ENCODE data around the gene POFUT1.
"Not testable (repeated sequence)": the region's sequence is repeated elsewhere in the genome, so short reads cannot be mapped to it uniquely, and the experiment has no call there.

The POFUT1 gene

GRCh38 chr20:32165836-32166545 is 41.7 kb upstream of the POFUT1 start:
- H3K9ac ChIP-seq = no peak overlapping the region
- H3K4me2 ChIP-seq (ENCODE audit: low read length) = no peak overlapping the region
- H3K79me2 ChIP-seq = no peaks in the 10 kb centered on the region
- TF ChIP-seq CTCF (IDR thresholded peaks at IDR 0.05) = no peak
- H3K36me3 ChIP-seq (ENCODE audit: control insufficient read depth, insufficient read depth, low read length) = no peaks in the 10 kb centered on the region
- no peaks in the 10 kb centered on the region for H3K27me3 ChIP-seq (ENCODE audit: control insufficient read depth, insufficient read depth, low read length)
- no peak overlapping the region for H2AFZ ChIP-seq
- H3K27ac ChIP-seq = no peak overlapping the region
- no peak overlapping the region for H3K4me3 ChIP-seq (ENCODE audit: low read depth, low read length)
- H3K4me1 ChIP-seq = peaks cover 2% of the 10 kb centered on the region
- H3K9me3 ChIP-seq (ENCODE audit: control insufficient read depth, low read length) = no peaks in the 10 kb centered on the region

- Histone ChIP-seq H3K4me1 (peaks cover 2% of the 10 kb centered on the region), H3K27ac (no peak overlapping the region), H3K27me3 (ENCODE audit: control insufficient read depth, insufficient read depth, low read length) (no peaks in the 10 kb centered on the region), H3K4me2 (ENCODE audit: low read length) (no peak overlapping the region), H2AFZ (no peak overlapping the region), H3K36me3 (ENCODE audit: control insufficient read depth, insufficient read depth, low read length) (no peaks in the 10 kb centered on the region), H3K4me3 (ENCODE audit: low read depth, low read length) (no peak overlapping the region), H3K79me2 (no peaks in the 10 kb centered on the region), H3K9me3 (ENCODE audit: control insufficient read depth, low read length) (no peaks in the 10 kb centered on the region), H3K9ac (no peak overlapping the region)
- no peak for TF ChIP-seq CTCF (IDR thresholded peaks at IDR 0.05)
Observed at GRCh38 chr20:32167552-32167951, 40.1 kb upstream of the POFUT1 start.

DNA sequence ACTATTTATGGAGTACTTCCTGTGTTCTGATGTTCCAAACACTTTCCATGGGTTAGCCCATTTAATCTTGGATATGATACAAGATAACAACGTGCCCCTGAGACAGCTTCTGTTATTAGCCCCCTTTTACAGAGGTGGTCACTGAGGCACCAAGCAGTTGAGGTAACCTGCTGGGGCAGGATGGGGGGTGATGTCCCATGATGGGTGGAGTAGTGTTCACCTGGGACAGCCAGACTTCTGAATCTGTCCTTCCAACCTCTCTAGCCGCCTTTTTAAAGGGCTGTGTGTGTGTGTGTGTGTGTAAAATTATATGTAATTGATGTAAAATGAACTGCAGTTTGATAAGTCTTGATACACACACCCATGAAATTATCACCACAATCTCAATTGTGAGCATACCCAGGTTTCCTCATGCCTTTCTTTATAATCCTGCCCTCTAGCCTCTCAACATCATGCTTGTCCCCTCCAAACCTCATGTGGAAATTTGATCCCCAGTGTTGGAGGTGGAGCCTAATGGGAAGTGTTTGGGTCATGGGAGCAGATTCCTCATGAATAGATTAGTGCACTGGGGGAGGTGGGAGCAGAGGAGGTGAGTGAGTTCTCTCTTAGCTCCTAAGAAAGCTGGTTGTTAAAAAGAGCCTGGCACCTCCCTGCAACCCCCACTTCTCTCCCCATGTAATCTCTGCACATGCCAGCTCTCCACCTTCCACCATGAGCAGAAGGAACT is 39.3 kb upstream of the POFUT1 start:
- TF ChIP-seq CTCF (IDR thresholded peaks at IDR 0.05) = no peak
- H3K27ac ChIP-seq = no peak overlapping the region
- no peaks in the 10 kb centered on the region for H3K36me3 ChIP-seq (ENCODE audit: control insufficient read depth, insufficient read depth, low read length)
- no peak overlapping the region for H3K9ac ChIP-seq
- H2AFZ ChIP-seq = no peak overlapping the region
- H3K9me3 ChIP-seq (ENCODE audit: control insufficient read depth, low read length) = no peaks in the 10 kb centered on the region
- peaks cover 2% of the 10 kb centered on the region for H3K4me1 ChIP-seq
- H3K4me3 ChIP-seq (ENCODE audit: low read depth, low read length) = no peak overlapping the region
- no peaks in the 10 kb centered on the region for H3K79me2 ChIP-seq
- no peak overlapping the region for H3K4me2 ChIP-seq (ENCODE audit: low read length)
- H3K27me3 ChIP-seq (ENCODE audit: control insufficient read depth, insufficient read depth, low read length) = no peaks in the 10 kb centered on the region

DNA sequence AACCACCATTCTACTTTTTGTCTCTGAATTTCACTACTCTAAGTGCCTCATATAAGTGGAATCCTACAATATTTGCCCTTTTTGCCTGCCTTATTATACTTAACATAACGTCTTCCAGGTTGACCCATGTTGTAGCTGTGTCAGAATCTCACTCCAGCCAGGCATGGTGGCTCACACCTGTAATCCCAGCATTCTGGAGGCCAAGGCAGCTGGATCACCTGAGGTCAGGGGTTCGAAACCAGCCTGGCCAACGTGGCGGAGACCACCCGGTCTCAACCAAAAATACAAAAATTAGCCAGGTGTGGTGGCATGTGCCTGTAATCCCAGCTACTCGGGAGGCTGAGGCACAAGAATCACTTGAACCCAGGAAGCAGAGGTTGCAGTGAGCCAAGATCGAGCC is 30.0 kb upstream of the POFUT1 start:
- not testable (repeated sequence) for H3K79me2 ChIP-seq; H2AFZ ChIP-seq; H3K36me3 ChIP-seq (ENCODE audit: control insufficient read depth, insufficient read depth, low read length); H3K27ac ChIP-seq; H3K4me2 ChIP-seq (ENCODE audit: low read length); H3K27me3 ChIP-seq (ENCODE audit: control insufficient read depth, insufficient read depth, low read length); H3K4me1 ChIP-seq; H3K9me3 ChIP-seq (ENCODE audit: control insufficient read depth, low read length); H3K9ac ChIP-seq; H3K4me3 ChIP-seq (ENCODE audit: low read depth, low read length)

DNA sequence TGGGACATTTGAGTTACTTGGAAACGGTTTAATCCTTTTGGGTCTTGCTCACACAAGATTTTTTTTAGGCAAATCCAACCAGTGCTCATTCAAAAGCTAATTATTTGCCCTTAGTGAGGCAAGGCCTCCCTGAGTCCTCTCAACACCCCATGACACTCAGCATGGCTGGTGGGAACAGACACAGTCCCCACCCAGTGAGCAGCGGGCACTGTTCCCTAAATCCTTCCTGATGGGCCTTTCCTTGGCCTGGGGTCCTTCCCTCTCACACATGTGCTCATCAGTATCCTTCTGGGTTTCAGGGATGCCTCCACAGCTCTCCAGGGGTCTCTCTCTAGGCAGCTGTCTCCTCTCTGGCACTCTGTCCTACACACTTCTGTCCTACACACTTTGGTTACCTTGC is 28.2 kb upstream of the POFUT1 start:
- H3K27ac ChIP-seq = no peak overlapping the region
- no peaks in the 10 kb centered on the region for H3K36me3 ChIP-seq (ENCODE audit: control insufficient read depth, insufficient read depth, low read length)

More for the DNA sequence above, 28.2 kb upstream of the POFUT1 start:
- H2AFZ ChIP-seq = no peak overlapping the region
- no peak overlapping the region for H3K9ac ChIP-seq
- H3K4me3 ChIP-seq (ENCODE audit: low read depth, low read length) = no peak overlapping the region
- H3K9me3 ChIP-seq (ENCODE audit: control insufficient read depth, low read length) = no peaks in the 10 kb centered on the region
- H3K4me1 ChIP-seq = no peaks in the 10 kb centered on the region
- H3K4me2 ChIP-seq (ENCODE audit: low read length) = no peak overlapping the region
- peaks cover 3% of the 10 kb centered on the region for H3K79me2 ChIP-seq
- no peak for TF ChIP-seq CTCF (IDR thresholded peaks at IDR 0.05)
- H3K27me3 ChIP-seq (ENCODE audit: control insufficient read depth, insufficient read depth, low read length) = no peaks in the 10 kb centered on the region
